Measurements from ENCODE around the gene CENPT. TPM values are rescaled to one million over a fixed set of nuclear protein-coding genes. Genes with fewer than 3 reads are reported as not detected.
A peak's percentile ranks its signal among the peaks of the same experiment; 100 is the strongest.
"Not testable (repeated sequence)": the region's sequence is repeated elsewhere in the genome, so short reads cannot be mapped to it uniquely, and the experiment has no call there.

CENPT gene
- total RNA-seq, 4 donors from 2014 or later = 77.6 to 205 (median 106) TPM

DNA sequence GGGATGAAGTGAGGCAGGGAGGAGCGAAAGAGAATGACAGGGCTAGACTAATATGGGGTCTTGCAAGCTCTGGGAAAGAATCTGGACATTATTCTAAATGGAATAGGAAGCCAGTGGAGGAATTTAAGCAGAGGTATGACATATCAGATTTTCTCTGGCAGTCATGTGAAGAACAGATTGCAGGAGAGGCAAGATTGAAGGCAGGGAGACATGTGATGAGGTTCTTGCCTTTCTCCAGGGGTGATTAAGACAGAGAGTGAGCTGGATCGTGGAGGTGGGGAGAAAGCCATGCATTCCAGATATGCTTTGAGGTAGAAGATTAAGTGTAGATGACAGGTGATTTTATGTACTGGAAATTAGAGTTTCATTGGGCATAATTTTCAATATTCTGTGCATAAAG is 9.7 kb downstream of the CENPT start:
- WGBS, 2 donors = 87 to 89% methylated on average over 2 of the region's 2 CpGs
- TF ChIP-seq POLR2A (IDR thresholded peaks at IDR 0.05) = no peak
- TF ChIP-seq, protein P1, sequence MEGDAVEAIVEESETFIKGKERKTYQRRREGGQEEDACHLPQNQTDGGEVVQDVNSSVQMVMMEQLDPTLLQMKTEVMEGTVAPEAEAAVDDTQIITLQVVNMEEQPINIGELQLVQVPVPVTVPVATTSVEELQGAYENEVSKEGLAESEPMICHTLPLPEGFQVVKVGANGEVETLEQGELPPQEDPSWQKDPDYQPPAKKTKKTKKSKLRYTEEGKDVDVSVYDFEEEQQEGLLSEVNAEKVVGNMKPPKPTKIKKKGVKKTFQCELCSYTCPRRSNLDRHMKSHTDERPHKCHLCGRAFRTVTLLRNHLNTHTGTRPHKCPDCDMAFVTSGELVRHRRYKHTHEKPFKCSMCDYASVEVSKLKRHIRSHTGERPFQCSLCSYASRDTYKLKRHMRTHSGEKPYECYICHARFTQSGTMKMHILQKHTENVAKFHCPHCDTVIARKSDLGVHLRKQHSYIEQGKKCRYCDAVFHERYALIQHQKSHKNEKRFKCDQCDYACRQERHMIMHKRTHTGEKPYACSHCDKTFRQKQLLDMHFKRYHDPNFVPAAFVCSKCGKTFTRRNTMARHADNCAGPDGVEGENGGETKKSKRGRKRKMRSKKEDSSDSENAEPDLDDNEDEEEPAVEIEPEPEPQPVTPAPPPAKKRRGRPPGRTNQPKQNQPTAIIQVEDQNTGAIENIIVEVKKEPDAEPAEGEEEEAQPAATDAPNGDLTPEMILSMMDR (IDR thresholded peaks at IDR 0.05) = no peak
- no peak for DNase-seq (ENCODE audit: low spot score in 2 of 2)

DNA sequence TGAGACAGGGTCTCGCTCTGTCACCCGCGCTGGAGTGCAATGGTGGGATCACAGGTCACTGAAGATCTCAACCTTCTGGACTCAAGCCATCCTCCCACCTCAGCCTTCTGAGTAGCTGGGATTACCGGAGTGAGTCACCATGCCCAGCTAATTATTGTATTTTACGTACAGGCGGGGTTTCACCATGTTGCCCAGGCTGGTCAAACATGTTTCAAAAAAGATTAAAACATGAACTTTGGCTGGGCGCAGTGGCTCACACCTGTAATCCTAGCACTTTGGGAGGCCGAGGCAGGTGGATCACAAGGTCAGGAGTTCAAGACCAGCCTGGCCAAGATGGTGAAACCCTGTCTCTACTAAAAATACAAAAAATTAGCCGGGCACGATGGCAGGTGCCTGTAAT is 10.3 kb downstream of the CENPT start:
- intact Hi-C loops (cut with DNase I; ENCODE audit: low total_unique reads); DNase-seq (ENCODE audit: low spot score in 2 of 2); H3K4me3 ChIP-seq (ENCODE audit: low read depth, poor library complexity, severe bottlenecking): not testable (repeated sequence)
- 85 to 86% methylated on average over 10 of the region's 10 CpGs for WGBS, 2 donors

More for the DNA sequence above, 9.7 kb downstream of the CENPT start:
- intact Hi-C loops (cut with DNase I; ENCODE audit: low total_unique reads) = no loop called here
- H3K4me3 ChIP-seq (ENCODE audit: low read depth, poor library complexity, severe bottlenecking) = no peak overlapping the region

DNA sequence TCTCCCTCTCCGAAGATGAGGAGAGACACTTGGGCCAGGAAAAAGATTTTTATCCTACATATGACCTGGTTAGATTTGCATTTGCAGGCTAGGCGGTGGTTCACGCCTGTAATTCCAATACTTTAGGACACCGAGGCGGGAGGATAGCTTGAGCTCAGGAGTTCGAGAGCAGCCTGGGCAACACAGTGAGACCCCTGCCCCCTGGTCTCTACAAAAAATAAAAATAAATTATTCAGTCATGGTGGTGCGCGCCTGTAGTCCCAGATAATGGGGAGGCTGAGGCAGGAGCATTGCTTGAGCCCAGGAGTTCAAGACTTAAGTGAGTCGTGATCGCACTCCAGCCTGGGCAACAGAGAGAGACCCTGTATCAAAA is 13.3 kb downstream of the CENPT start:
- intact Hi-C loops (cut with DNase I; ENCODE audit: low total_unique reads) = no loop called here
- WGBS, 2 donors = 81 to 84% methylated on average over 10 of the region's 10 CpGs
- TF ChIP-seq, protein P1 (IDR thresholded peaks at IDR 0.05) = no peak
- TF ChIP-seq POLR2A (IDR thresholded peaks at IDR 0.05) = no peak
- H3K4me3 ChIP-seq (ENCODE audit: low read depth, poor library complexity, severe bottlenecking) = no peak overlapping the region
- no peak for DNase-seq (ENCODE audit: low spot score in 2 of 2)

DNA sequence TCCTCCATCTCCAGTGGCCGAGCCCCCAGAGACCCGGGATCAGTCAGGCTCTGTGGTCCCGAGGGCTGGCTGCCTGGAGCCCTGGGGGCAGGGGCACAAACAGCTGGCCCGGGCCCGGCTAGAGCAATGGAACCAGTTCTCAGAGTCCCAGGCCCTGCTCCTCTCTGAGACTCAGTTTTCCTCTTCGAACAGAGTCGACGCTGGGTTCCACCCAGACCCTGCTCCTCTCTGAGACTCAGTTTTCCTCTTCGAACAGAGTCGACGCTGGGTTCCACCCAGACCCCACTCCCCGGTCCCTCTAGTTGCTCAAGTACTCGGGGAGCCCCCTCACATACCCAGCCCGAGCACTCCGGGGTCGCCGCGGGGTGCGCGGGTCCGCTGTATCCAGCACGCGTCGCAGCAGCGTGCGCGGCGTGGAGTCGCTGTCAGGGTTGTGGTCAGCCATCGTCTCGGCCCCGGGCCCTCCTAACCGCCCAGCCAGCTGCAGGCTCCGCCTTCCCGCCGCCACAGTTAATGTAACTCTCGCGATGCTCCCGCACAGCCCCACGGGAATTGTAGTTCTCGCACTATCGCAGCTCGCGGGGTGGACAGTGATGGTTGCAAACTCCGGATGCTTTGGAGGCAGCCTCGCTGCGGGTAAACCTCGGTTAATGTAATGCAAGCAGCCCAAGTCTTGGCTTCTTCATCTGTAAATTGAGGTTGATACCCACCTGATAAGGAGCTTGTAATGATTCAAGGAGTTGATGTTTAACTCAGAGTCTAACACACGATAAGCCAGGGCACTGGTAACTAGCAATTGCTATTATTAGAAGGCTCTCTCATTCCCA is 13.9 kb downstream of the CENPT start:
- intact Hi-C loops (cut with DNase I; ENCODE audit: low total_unique reads) = no loop called here
- DNase-seq (ENCODE audit: low spot score in 2 of 2) = peak; percentile 91 to 99
- TF ChIP-seq, protein P1 (IDR thresholded peaks at IDR 0.05) = no peak
- no peak for TF ChIP-seq POLR2A (IDR thresholded peaks at IDR 0.05)
- 0% methylated on average over 48 of the region's 49 CpGs for WGBS, 2 donors
- H3K4me3 ChIP-seq (ENCODE audit: low read depth, poor library complexity, severe bottlenecking) = peak overlapping the region; percentile 58

DNA sequence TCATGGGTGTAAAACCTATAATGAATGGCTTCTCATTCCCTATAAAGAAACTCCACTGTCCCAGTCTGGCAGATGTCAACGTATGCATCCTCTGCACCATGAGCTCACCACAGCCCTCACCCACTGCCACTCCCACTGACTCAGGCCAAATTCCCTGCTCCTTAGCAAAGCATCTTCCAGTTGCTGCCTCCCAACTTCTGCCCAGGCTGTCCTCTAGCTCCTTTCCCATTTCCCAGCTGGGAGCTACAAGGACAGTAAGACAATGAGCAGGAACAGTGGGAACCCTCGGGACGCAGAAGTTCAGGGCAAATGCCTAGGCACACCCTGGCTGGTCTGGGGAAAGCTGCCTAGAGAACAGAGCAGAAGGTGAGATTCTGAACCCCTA is 14.5 kb downstream of the CENPT start:
- 0 to 3% methylated on average over 3 of the region's 3 CpGs for WGBS, 2 donors
- H3K4me3 ChIP-seq (ENCODE audit: low read depth, poor library complexity, severe bottlenecking) = peak overlapping the region; percentile 58
- no peak for DNase-seq (ENCODE audit: low spot score in 2 of 2)
- intact Hi-C loops (cut with DNase I; ENCODE audit: low total_unique reads) = no loop called here
- TF ChIP-seq POLR2A (IDR thresholded peaks at IDR 0.05) = no peak
- TF ChIP-seq, protein P1 (IDR thresholded peaks at IDR 0.05) = no peak

DNA sequence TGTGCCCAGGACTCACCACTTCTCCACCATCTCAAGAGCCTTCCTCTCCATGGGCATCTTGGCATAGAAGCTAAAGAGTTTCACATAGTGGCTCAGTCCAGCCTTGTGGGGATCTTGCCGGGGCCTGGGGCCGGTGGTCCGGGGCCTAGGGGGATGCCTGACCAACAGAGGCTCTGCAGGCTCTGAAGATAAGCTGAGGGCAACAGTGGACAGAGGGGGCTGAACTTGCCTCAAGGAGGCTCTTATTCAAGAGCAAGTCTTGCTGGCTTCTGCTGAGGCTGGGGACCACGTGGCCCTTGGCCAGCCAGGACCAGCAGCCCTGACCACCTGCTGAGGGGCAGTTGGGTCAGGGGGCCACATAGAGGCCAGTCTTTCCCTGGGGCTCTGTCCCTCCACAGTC is 18.8 kb downstream of the CENPT start:
- 88 to 92% methylated on average over 4 of the region's 4 CpGs for whole genome bisulfite sequencing, 2 donors
- TF ChIP-seq, protein P1 (IDR thresholded peaks at IDR 0.05) = no peak
- no peak for TF ChIP-seq POLR2A (IDR thresholded peaks at IDR 0.05)
- intact Hi-C loops (cut with DNase I; ENCODE audit: low total_unique reads) = loop anchor here (10.0 kb wide), 2 partner anchors 96 to 216 kb away; no protein-coding TSS in a partner anchor
- no peak for DNase-seq (ENCODE audit: low spot score in 2 of 2)
- H3K4me3 ChIP-seq (ENCODE audit: low read depth, poor library complexity, severe bottlenecking) = no peak overlapping the region

Data from lower leg skin (tissue), 4 donors.